DMS 273 (cell line): ENCODE results near the gene RNF5.
A peak's percentile ranks its signal among the peaks of the same experiment; 100 is the strongest.
"Not testable (repeated sequence)": the region's sequence is repeated elsewhere in the genome, so short reads cannot be mapped to it uniquely, and the experiment has no call there.

ENCODE experiments used
- DNase-seq: peaks from one replicate; lab custom pipeline; 2025; ENCODE audit not compliant: unreplicated experiment; lab: John Stamatoyannopoulos, UW

Gene RNF5

GRCh38 chr6:32177788-32178546 is at the start of gene RNF5:
RNF5 (plus strand) TSS chr6:32178405; CDS start chr6:32178512, 107 bp downstream.
- DNase-seq, result peak; percentile 100

GRCh38 chr6:32128751-32129296 is 49.4 kb upstream of the RNF5 start:
- DNase-seq, result peak; percentile 53

- DNase-seq, result peak; percentile 65
Measured at GRCh38 chr6:32129297-32130088, 48.7 kb upstream of the RNF5 start.

- DNase-seq, result no peak
Measured at GRCh38 chr6:32131439-32131948, 46.7 kb upstream of the RNF5 start.

- no peak for DNase-seq
Measured at GRCh38 chr6:32132110-32132509, 46.1 kb upstream of the RNF5 start.

GRCh38 chr6:32133786-32134185 is 44.4 kb upstream of the RNF5 start:
- no peak for DNase-seq

GRCh38 chr6:32137454-32137853 is 40.8 kb upstream of the RNF5 start:
- DNase-seq, result no peak

GRCh38 chr6:32139590-32139989 is 38.6 kb upstream of the RNF5 start:
- DNase-seq, result no peak

- no peak for DNase-seq
Measured at GRCh38 chr6:32140420-32141046, 37.7 kb upstream of the RNF5 start.

- DNase-seq, result not testable (repeated sequence)
Measured at GRCh38 chr6:32144238-32144637, 34.0 kb upstream of the RNF5 start.

GRCh38 chr6:32146287-32146686 is 31.9 kb upstream of the RNF5 start:
- no peak for DNase-seq

GRCh38 chr6:32146687-32147086 is 31.5 kb upstream of the RNF5 start:
- no peak for DNase-seq

GRCh38 chr6:32147401-32148132 is 30.6 kb upstream of the RNF5 start:
- DNase-seq, result no peak

GRCh38 chr6:32148289-32149091 is 29.7 kb upstream of the RNF5 start:
- DNase-seq, result no peak

- DNase-seq, result no peak
Measured at GRCh38 chr6:32149092-32149755, 29.0 kb upstream of the RNF5 start.

GRCh38 chr6:32149932-32150870 is 28.0 kb upstream of the RNF5 start:
- no peak for DNase-seq

GRCh38 chr6:32151181-32151862 is 26.9 kb upstream of the RNF5 start:
- peak; percentile 95 for DNase-seq
